Measurements from ENCODE around the gene AKAP9.

DNA sequence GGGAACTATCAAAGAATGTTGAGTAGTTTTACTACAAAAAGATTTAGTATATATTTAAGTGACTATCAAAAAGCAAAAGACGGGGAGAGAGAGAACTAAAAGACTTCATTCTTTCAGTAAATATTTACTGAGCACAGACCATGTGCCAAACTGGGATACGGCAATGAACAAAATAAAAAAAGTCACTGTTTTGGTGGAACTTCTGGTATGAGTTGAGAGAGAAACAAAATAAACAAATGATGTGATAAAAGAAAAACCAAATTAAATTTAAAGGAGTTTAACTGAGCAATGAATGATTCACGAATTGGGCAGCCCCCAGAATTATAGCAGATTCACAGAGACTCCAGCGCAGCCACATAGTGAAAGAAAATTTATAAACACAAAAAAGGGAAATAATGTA, 17.8 kb upstream of the AKAP9 start:
- TF ChIP-seq POLR2A (IDR thresholded peaks at IDR 0.05; ENCODE audit: low read length): no peak
- TF ChIP-seq GATA1 (IDR thresholded peaks at IDR 0.05; ENCODE audit: low read depth, low read length): no peak

All from erythroblast (primary cell).